Stimulated activated CD8-positive, alpha-beta memory T cell treated with anti-CD3 and anti-CD28 coated beads, Interleukin-2, amount 100 ng/mL, for 48 hours (primary cell): Measurements from ENCODE around the gene OAT.

Experiments
- DNase-seq, 2 donors: peaks; one replicate each; pipeline ENCODE4 v3.0.0-alpha.2; 2020; ENCODE audit warnings: low read depth in 2 of 2

OAT gene

GRCh38 chr10:124353896-124354295, 64.8 kb downstream of the OAT start:
- DNase-seq, result no peak

DNA sequence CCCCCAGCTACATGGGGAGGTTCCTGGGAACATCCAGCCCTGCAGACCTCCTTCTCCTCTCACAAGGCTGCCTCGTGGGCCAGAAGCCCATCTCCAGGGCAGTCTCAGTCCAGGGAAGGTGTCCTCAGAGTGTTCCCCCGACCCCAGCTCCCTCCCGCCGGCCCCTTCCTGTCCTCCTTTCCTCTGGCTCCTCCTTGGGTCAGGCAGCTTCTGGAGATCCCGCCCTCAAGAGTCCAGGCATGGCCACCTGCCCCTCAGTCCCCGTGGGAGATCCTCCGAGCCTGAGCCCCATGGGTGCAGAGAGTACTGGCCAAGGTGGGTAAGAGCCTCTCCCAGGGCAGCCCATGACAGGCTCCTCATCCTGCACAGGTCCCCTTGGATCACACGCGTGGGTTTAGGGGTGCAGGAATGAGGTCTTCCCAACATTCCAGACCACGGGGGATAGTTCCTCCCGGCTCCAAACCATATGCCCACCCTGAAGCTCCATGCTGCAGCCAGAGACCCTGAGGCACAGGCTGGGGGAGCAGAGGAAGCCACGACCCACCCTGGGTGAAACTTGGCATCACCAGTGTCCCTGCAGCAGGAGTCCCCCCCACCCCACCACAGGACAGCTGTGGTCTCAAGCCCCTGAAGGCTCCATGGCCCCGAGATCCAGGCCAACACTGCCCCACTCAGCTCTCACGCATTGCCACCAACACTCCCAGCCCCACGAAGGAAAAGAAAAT, 65.5 kb downstream of the OAT start:
- DNase-seq, result no peak

- no peak for DNase-seq
These were observed 67.1 kb downstream of the OAT start for GRCh38 chr10:124351481-124352220.

DNA sequence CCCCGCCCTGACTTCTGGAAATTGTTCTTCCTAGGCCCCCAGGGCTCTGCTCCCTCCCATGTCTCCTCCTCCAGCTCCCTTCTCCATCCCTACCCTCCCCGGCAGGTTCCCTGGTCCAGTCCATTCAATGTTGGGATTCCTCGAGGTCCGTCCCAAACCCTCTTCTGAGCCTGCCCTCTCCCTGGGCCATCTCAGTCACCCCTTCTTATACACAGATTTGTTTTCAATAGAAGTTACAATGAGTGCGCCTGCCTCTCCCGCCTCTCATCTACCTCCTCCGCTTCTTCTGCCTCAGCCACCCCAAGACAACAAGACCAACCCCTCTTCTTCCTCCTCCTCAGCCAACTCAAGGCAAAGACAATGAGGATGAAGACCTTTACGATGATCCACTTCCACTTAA, 67.9 kb downstream of the OAT start:
- DNase-seq, result no peak

GRCh38 chr10:124349996-124350280, 68.8 kb downstream of the OAT start:
- no peak for DNase-seq

GRCh38 chr10:124349231-124349995, 69.3 kb downstream of the OAT start:
- DNase-seq, result no peak

DNA sequence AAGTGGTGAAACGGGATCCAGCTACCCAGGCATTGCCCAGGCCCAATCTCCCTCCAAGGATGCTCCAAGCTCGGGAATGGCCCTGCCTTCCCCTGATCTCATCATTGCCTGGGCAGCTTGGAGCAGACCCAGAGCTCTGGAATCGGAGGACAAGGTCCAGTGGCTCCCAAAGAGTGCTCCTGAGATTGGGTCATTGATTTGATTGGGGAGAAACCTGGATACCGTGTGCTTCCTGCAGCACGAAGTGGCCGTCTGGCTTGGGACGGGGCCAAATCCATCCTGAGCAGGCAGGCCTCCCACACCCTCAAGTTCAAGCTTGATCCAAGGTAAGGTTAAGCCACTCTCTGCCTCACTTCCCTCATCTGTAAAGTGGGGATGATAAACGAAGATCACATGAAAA, 69.9 kb downstream of the OAT start:
- DNase-seq, result no peak

GRCh38 chr10:124347956-124348355, 70.8 kb downstream of the OAT start:
- DNase-seq, result no peak
